Activated naive CD8-positive, alpha-beta T cell treated with anti-CD3 and anti-CD28 coated beads for 36 hours (primary cell): Measurements from ENCODE around the gene IAPP. TPM values are rescaled to one million over a fixed set of nuclear protein-coding genes. Genes with fewer than 3 reads are reported as not detected.
"Not testable (repeated sequence)": the region's sequence is repeated elsewhere in the genome, so short reads cannot be mapped to it uniquely, and the experiment has no call there.

Experiments
- DNase-seq: peaks from one replicate; pipeline ENCODE4 v3.0.0; 2021
- H3K27ac Mint-ChIP-seq: one replicate; pipeline ENCODE4 v1.8.0; 2022; ENCODE audit warnings: mild to moderate bottlenecking, moderate library complexity, mixed read lengths
- H3K27me3 Mint-ChIP-seq: one replicate; pipeline ENCODE4 v1.8.0; 2022; ENCODE audit warnings: mild to moderate bottlenecking, mixed read lengths
- H3K36me3 Mint-ChIP-seq: one replicate; pipeline ENCODE4 v1.8.0; 2021; ENCODE audit warnings: mild to moderate bottlenecking, mixed read lengths
- H3K4me1 Mint-ChIP-seq: one replicate; pipeline ENCODE4 v1.8.0; 2021; ENCODE audit warnings: mixed read lengths
- H3K4me3 Mint-ChIP-seq: one replicate; pipeline ENCODE4 v1.8.0; 2022; ENCODE audit warnings: mild to moderate bottlenecking, moderate library complexity, mixed read lengths
- H3K9me3 Mint-ChIP-seq: one replicate; pipeline ENCODE4 v1.8.0; 2022; ENCODE audit warnings: mixed read lengths
- total RNA-seq, 2 experiments: library from RNA; stranded (reverse); gene quantifications; one replicate each; pipeline ENCODE4 v1.2.3, GENCODE V29; 2021

The IAPP gene
- total RNA-seq, 2 experiments from 2014 or later: not detected

- not testable (repeated sequence) for H3K4me3 Mint-ChIP-seq, H3K27ac Mint-ChIP-seq, H3K9me3 Mint-ChIP-seq, DNase-seq, H3K36me3 Mint-ChIP-seq, H3K4me1 Mint-ChIP-seq, H3K27me3 Mint-ChIP-seq
These were observed 45.7 kb downstream of the IAPP start for GRCh38 chr12:21418398-21418797.

DNA sequence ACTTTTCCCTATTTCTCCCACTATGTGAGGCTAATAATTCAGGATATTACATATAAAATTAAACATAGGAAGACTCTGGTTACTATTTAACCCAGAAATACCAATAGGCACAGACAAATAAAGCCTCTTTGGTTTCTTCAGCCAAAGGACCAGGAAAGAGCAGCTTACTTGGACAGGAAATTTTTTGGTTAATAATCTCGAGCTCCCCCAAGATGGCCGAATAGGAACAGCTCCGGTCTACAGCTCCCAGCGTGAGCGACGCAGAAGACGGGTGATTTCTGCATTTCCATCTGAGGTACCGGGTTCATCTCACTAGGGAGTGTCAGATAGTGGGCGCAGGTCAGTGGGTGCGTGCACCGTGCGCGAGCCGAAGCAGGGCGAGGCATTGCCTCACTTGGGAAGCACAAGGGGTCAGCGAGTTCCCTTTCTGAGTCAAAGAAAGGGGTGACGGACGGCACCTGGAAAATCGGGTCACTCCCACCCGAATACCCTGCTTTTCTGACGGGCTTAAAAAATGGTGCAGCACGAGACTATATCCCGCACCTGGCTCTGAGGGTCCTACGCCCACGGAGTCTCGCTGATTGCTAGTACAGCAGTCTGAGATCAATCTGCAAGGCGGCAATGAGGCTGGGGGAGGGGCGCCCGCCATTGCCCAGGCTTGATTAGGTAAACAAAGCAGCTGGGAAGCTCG, 46.5 kb downstream of the IAPP start:
- H3K27ac Mint-ChIP-seq, H3K4me3 Mint-ChIP-seq, H3K36me3 Mint-ChIP-seq, H3K4me1 Mint-ChIP-seq, H3K9me3 Mint-ChIP-seq, H3K27me3 Mint-ChIP-seq, DNase-seq: not testable (repeated sequence)

DNA sequence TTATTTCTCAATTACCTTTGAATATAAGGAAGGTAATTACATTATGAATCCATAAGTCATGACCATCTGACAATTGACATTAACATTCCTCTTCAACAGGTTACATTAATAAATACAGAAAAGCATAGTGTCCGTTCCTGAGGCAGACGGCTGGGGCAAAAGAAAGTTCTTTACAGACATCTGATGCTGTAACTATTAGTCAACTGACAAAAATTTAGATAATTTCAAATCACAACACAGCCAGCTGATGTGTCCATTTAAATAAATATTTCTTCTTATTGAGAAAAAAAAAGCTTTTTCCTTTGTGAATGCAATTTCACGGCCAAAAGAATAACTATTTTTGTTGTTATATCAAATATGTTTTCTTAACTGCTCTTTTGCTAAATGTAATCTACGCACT, 55.5 kb downstream of the IAPP start:
- no peak for DNase-seq
- Mint-ChIP-seq H3K9me3 (no peaks in the 10 kb centered on the region), H3K4me1 (no peaks in the 10 kb centered on the region), H3K4me3 (no peak overlapping the region), H3K27me3 (no peaks in the 10 kb centered on the region), H3K36me3 (peaks cover 2% of the 10 kb centered on the region), H3K27ac (no peak overlapping the region)

Other genes with a start within 250 kb of the IAPP start
- gene SLCO1B1, start 241.7 kb upstream of the IAPP start, total RNA-seq: not detected
- gene SLCO1A2, start 38.0 kb upstream of the IAPP start, total RNA-seq: not detected
- gene PYROXD1, start 64.8 kb downstream of the IAPP start, total RNA-seq: 10 to 100 TPM; 24.3 to 25.6 TPM
- gene RECQL, start 128.7 kb downstream of the IAPP start, total RNA-seq: 10 to 100 TPM; 83.4 to 90.7 TPM
- gene GOLT1B, start 128.9 kb downstream of the IAPP start, total RNA-seq: 10 to 100 TPM; 34.1 to 35.4 TPM
- under 1 TPM; 0.31 to 0.42 TPM for gene SPX, start 153.4 kb downstream of the IAPP start, total RNA-seq
- not detected for gene GYS2, start 231.9 kb downstream of the IAPP start, total RNA-seq